ENCODE measurements around the gene DNAJC15. TPM values are rescaled to one million over a fixed set of nuclear protein-coding genes. Genes with fewer than 3 reads are reported as not detected.

DNAJC15 gene
- total and polyA plus RNA-seq, 2 of the 4 experiments (the other 2 are of a cell fraction): 7.0 to 22.0 TPM

- ATAC-seq (ENCODE audit: low read depth): peak; percentile 14
- TF ChIP-seq CTCF (conservative IDR thresholded peaks at IDR 0.05; ENCODE audit: low read depth, low read length) (no peak), USF2 (IDR thresholded peaks at IDR 0.05; ENCODE audit: low read depth, low read length) (no peak), MAZ (IDR thresholded peaks at IDR 0.05; ENCODE audit: borderline replicate concordance, low read depth, low read length) (no peak), CHD1 (IDR thresholded peaks at IDR 0.05; ENCODE audit: low read depth, low read length) (no peak), BHLHE40 (IDR thresholded peaks at IDR 0.05; ENCODE audit: low read depth, low read length) (no peak), MAFK (IDR thresholded peaks at IDR 0.05; ENCODE audit: low read depth, low read length) (no peak), RFX5 (IDR thresholded peaks at IDR 0.05; ENCODE audit: low read depth, low read length) (no peak), CEBPB (IDR thresholded peaks at IDR 0.05; ENCODE audit: low read depth, low read length) (no peak), NFE2L2 (IDR thresholded peaks at IDR 0.05; ENCODE audit: low read depth, low read length) (no peak)
- H3K36me3 ChIP-seq (ENCODE audit: control insufficient read depth, insufficient read depth, low read length): peaks cover 2% of the 10 kb centered on the region; the same call in 1 of the 2 replicates
- no peaks in the 10 kb centered on the region for H3K27me3 ChIP-seq (ENCODE audit: control insufficient read depth, insufficient read depth, low read length)
- peak overlapping the region; percentile 1 for H2BK5ac ChIP-seq (ENCODE audit: low read depth, low read length, poor library complexity, severe bottlenecking)
- peaks cover 2% of the 10 kb centered on the region for H3K4me1 ChIP-seq (ENCODE audit: control insufficient read depth, insufficient read depth, low read length)
- ChIA-PET POLR2A (ENCODE audit: unreplicated experiment) (interaction anchor here (0.6 kb wide), 1 partner anchor 624 kb away, joined by 5 read pairs; no protein-coding TSS in a partner anchor), CTCF (interaction anchor here (0.7 to 1.1 kb wide), 2 partner anchors 126 to 491 kb away, joined by 3 read pairs; no protein-coding TSS in a partner anchor)
- in situ Hi-C loops (cut with MboI; ENCODE audit: low sequenced_read_pairs): loop anchor here (10.0 kb wide), 1 partner anchor 699 kb away; no protein-coding TSS in a partner anchor
- H2AFZ ChIP-seq (replicated peaks; ENCODE audit: low read length, poor library complexity): no peak overlapping the region
- no peak overlapping the region for H3K14ac ChIP-seq (replicated peaks; ENCODE audit: low read depth, low read length)
- dilution Hi-C loops (cut with HindIII; ENCODE audit: low sequenced_read_pairs, unreplicated experiment): no loop called here
- H3K56ac ChIP-seq (ENCODE audit: extremely low read depth, insufficient read depth, low read length): no peak overlapping the region
- no peaks in the 10 kb centered on the region for H4K20me1 ChIP-seq (ENCODE audit: insufficient read depth, low read length)
- no peaks in the 10 kb centered on the region for H3K9me3 ChIP-seq (ENCODE audit: control insufficient read depth, insufficient read depth, low read length)
- H4K8ac ChIP-seq (ENCODE audit: low read depth in 2 of 2, low read length in 2 of 2): no peak overlapping the region
- no peak overlapping the region for H4K91ac ChIP-seq (ENCODE audit: insufficient read depth, low read depth, low read length)
- no TSS peak for BruUV-seq (replicated peaks)
- H3K4ac ChIP-seq (ENCODE audit: low read depth, low read length): no peak overlapping the region
- no peak overlapping the region for H2BK20ac ChIP-seq (ENCODE audit: low read depth, low read length)
- no peak overlapping the region for H2BK120ac ChIP-seq (ENCODE audit: low read depth, low read length)
- peaks cover 15% of the 10 kb centered on the region in 2 experiments; a peak in 3 of 4 replicates for H3K79me1 ChIP-seq (ENCODE audit: low read depth in 1 of 2, low read length in 2 of 2)
- H3K27ac ChIP-seq (ENCODE audit: insufficient read depth, low read length): no peak overlapping the region
- H3K4me2 ChIP-seq (ENCODE audit: low read depth, low read length): peak overlapping the region; percentile 66
- no peak overlapping the region for H2AK5ac ChIP-seq (ENCODE audit: low read depth, low read length)
- no peak overlapping the region for H3K23ac ChIP-seq (ENCODE audit: low read depth, low read length)
- H3K9ac ChIP-seq (ENCODE audit: low read depth, low read length): no peak overlapping the region
- H4K5ac ChIP-seq (ENCODE audit: low read depth, low read length): no peak overlapping the region
- no peak overlapping the region; the same call in 1 of the 2 replicates for H3K18ac ChIP-seq (ENCODE audit: low read depth, low read length)
- 33 to 100% methylated on average over 1 of the region's 2 CpGs for WGBS, 2 experiments (ENCODE audit: extremely low coverage in 2 of 2, insufficient read length in 1 of 2)
- 0 out of 2 replicates have a peak, but pooled peaks cover 5% of the 10 kb centered on the region for H3K9me1 ChIP-seq (ENCODE audit: insufficient read depth, low read length)
- H3K4me3 ChIP-seq (ENCODE audit: insufficient read depth, low read depth, low read length): no peak overlapping the region
- intact Hi-C loops (cut with micrococcal nuclease): no loop called here
- no peak overlapping the region for H2AK9ac ChIP-seq (replicated peaks; ENCODE audit: low read depth, low read length, poor library complexity)
- DNase-seq: no peak
- H2BK15ac ChIP-seq (ENCODE audit: low read depth, low read length): no peak overlapping the region
These were observed 72.7 kb downstream of the DNAJC15 start for GRCh38 chr13:43095771-43096719.
